ENCODE data around the gene HBG1. TPM values are rescaled to one million over a fixed set of nuclear protein-coding genes. Genes with fewer than 3 reads are reported as not detected.

The HBG1 gene
- total and polyA plus RNA-seq, 2 of the 4 experiments (the other 2 are of a cell fraction): not detected

- H2BK20ac ChIP-seq (ENCODE audit: low read depth, low read length): no peak overlapping the region
- H3K4me2 ChIP-seq (ENCODE audit: low read depth, low read length): no peak overlapping the region
- CTCF ChIA-PET: no interaction called here
Observed at GRCh38 chr11:5252192-5252918, 2.7 kb upstream of the HBG1 start.

More at GRCh38 chr11:5252192-5252918, 2.7 kb upstream of the HBG1 start:
- no TSS peak for BruUV-seq (replicated peaks)
- Histone ChIP-seq H3K18ac (ENCODE audit: low read depth, low read length) (no peak overlapping the region; the same call in 1 of the 2 replicates), H4K8ac (ENCODE audit: low read depth in 2 of 2, low read length in 2 of 2) (no peak overlapping the region), H3K56ac (ENCODE audit: extremely low read depth, insufficient read depth, low read length) (no peak overlapping the region), H3K4ac (ENCODE audit: low read depth, low read length) (no peak overlapping the region), H4K20me1 (ENCODE audit: insufficient read depth, low read length) (no peaks in the 10 kb centered on the region), H3K9me1 (ENCODE audit: insufficient read depth, low read length) (peaks cover 2% of the 10 kb centered on the region; the same call in 1 of the 2 replicates), H2AFZ (replicated peaks; ENCODE audit: low read length, poor library complexity) (no peak overlapping the region), H3K14ac (replicated peaks; ENCODE audit: low read depth, low read length) (no peak overlapping the region), H3K36me3 (ENCODE audit: control insufficient read depth, insufficient read depth, low read length) (no peaks in the 10 kb centered on the region), H3K27ac (ENCODE audit: insufficient read depth, low read length) (no peak overlapping the region), H4K5ac (ENCODE audit: low read depth, low read length) (no peak overlapping the region), H2BK5ac (ENCODE audit: low read depth, low read length, poor library complexity, severe bottlenecking) (no peak overlapping the region), H3K4me1 (ENCODE audit: control insufficient read depth, insufficient read depth, low read length) (no peaks in the 10 kb centered on the region), H3K4me3 (ENCODE audit: insufficient read depth, low read depth, low read length) (no peak overlapping the region), H2AK5ac (ENCODE audit: low read depth, low read length) (no peak overlapping the region), H2BK15ac (ENCODE audit: low read depth, low read length) (0 out of 3 replicates have a peak overlapping the region, but pooled peaks have one; percentile 37), H2AK9ac (replicated peaks; ENCODE audit: low read depth, low read length, poor library complexity) (no peak overlapping the region), H3K79me1 (ENCODE audit: low read depth in 1 of 2, low read length in 2 of 2) (no peaks in the 10 kb centered on the region), H4K91ac (ENCODE audit: insufficient read depth, low read depth, low read length) (no peak overlapping the region), H3K23ac (ENCODE audit: low read depth, low read length) (no peak overlapping the region), H3K9me3 (ENCODE audit: control insufficient read depth, insufficient read depth, low read length) (no peaks in the 10 kb centered on the region), H3K27me3 (ENCODE audit: control insufficient read depth, insufficient read depth, low read length) (no peaks in the 10 kb centered on the region), H3K9ac (ENCODE audit: low read depth, low read length) (no peak overlapping the region), H2BK120ac (ENCODE audit: low read depth, low read length) (no peak overlapping the region)
- 87% methylated on average over 3 of the region's 9 CpGs; no CpG with 5 or more reads in 1 of the 2 experiments for WGBS, 2 experiments (ENCODE audit: extremely low coverage in 2 of 2, insufficient read length in 1 of 2)
- no peak for DNase-seq
- intact Hi-C loops (cut with micrococcal nuclease) (no loop called here), dilution Hi-C loops (cut with HindIII; ENCODE audit: low sequenced_read_pairs, unreplicated experiment) (no loop called here), in situ Hi-C loops (cut with MboI; ENCODE audit: low sequenced_read_pairs) (no loop called here)
- POLR2A ChIA-PET (ENCODE audit: unreplicated experiment): no interaction called here
- TF ChIP-seq BHLHE40 (IDR thresholded peaks at IDR 0.05; ENCODE audit: low read depth, low read length) (no peak), RAD21 (IDR thresholded peaks at IDR 0.05; ENCODE audit: low read length) (no peak), MAFK (IDR thresholded peaks at IDR 0.05; ENCODE audit: low read depth, low read length) (no peak), RCOR1 (IDR thresholded peaks at IDR 0.05; ENCODE audit: insufficient replicate concordance, low read length) (no peak), SMC3 (IDR thresholded peaks at IDR 0.05; ENCODE audit: low read depth, low read length) (no peak), FOS (IDR thresholded peaks at IDR 0.05; ENCODE audit: low read depth, low read length) (no peak)
- no peak for ATAC-seq (ENCODE audit: low read depth)
